ENCODE data around the gene EMD. TPM values are rescaled to one million over a fixed set of nuclear protein-coding genes. Genes with fewer than 3 reads are reported as not detected.

EMD gene
- total RNA-seq, 1 donor = 39.3 TPM

GRCh38 chrX:154351183-154352011 is 27.7 kb upstream of the EMD start:
- Histone ChIP-seq H3K27me3 (ENCODE audit: insufficient read depth, low read length) (no peaks in the 10 kb centered on the region), H3K4me3 (ENCODE audit: low read length) (no peak overlapping the region), H3K4me1 (ENCODE audit: insufficient read depth, low read length) (peaks cover 73% of the 10 kb centered on the region), H3K9me3 (ENCODE audit: low read depth, low read length) (no peaks in the 10 kb centered on the region)

GRCh38 chrX:154352012-154352401 is 27.1 kb upstream of the EMD start:
- no peaks in the 10 kb centered on the region for H3K27me3 ChIP-seq (ENCODE audit: insufficient read depth, low read length)
- no peak overlapping the region for H3K4me3 ChIP-seq (ENCODE audit: low read length)
- H3K4me1 ChIP-seq (ENCODE audit: insufficient read depth, low read length) = peaks cover 72% of the 10 kb centered on the region
- no peaks in the 10 kb centered on the region for H3K9me3 ChIP-seq (ENCODE audit: low read depth, low read length)

- no peak overlapping the region for H3K4me3 ChIP-seq (ENCODE audit: low read length)
- H3K9me3 ChIP-seq (ENCODE audit: low read depth, low read length) = no peaks in the 10 kb centered on the region
- no peaks in the 10 kb centered on the region for H3K27me3 ChIP-seq (ENCODE audit: insufficient read depth, low read length)
- peaks cover 67% of the 10 kb centered on the region for H3K4me1 ChIP-seq (ENCODE audit: insufficient read depth, low read length)
These were observed 26.6 kb upstream of the EMD start for GRCh38 chrX:154352466-154352865.

- peaks cover 66% of the 10 kb centered on the region for H3K4me1 ChIP-seq (ENCODE audit: insufficient read depth, low read length)
These were observed 25.8 kb upstream of the EMD start for GRCh38 chrX:154353172-154353843.

GRCh38 chrX:154354013-154354412 is 25.1 kb upstream of the EMD start:
- peaks cover 59% of the 10 kb centered on the region for H3K4me1 ChIP-seq (ENCODE audit: insufficient read depth, low read length)
- no peaks in the 10 kb centered on the region for H3K9me3 ChIP-seq (ENCODE audit: low read depth, low read length)
- no peaks in the 10 kb centered on the region for H3K27me3 ChIP-seq (ENCODE audit: insufficient read depth, low read length)
- H3K4me3 ChIP-seq (ENCODE audit: low read length) = no peak overlapping the region

More at GRCh38 chrX:154353172-154353843, 25.8 kb upstream of the EMD start:
- Histone ChIP-seq H3K9me3 (ENCODE audit: low read depth, low read length) (no peaks in the 10 kb centered on the region), H3K27me3 (ENCODE audit: insufficient read depth, low read length) (no peaks in the 10 kb centered on the region), H3K4me3 (ENCODE audit: low read length) (no peak overlapping the region)

- Histone ChIP-seq H3K4me3 (ENCODE audit: low read length) (no peak overlapping the region), H3K4me1 (ENCODE audit: insufficient read depth, low read length) (peaks cover 54% of the 10 kb centered on the region), H3K27me3 (ENCODE audit: insufficient read depth, low read length) (no peaks in the 10 kb centered on the region), H3K9me3 (ENCODE audit: low read depth, low read length) (no peaks in the 10 kb centered on the region)
These were observed 24.6 kb upstream of the EMD start for GRCh38 chrX:154354516-154354915.

- H3K27me3 ChIP-seq (ENCODE audit: insufficient read depth, low read length) = no peaks in the 10 kb centered on the region
- no peak overlapping the region for H3K4me3 ChIP-seq (ENCODE audit: low read length)
- H3K4me1 ChIP-seq (ENCODE audit: insufficient read depth, low read length) = peaks cover 47% of the 10 kb centered on the region
- no peaks in the 10 kb centered on the region for H3K9me3 ChIP-seq (ENCODE audit: low read depth, low read length)
These were observed 23.9 kb upstream of the EMD start for GRCh38 chrX:154355094-154355775.

- Histone ChIP-seq H3K4me1 (ENCODE audit: insufficient read depth, low read length) (peaks cover 42% of the 10 kb centered on the region), H3K9me3 (ENCODE audit: low read depth, low read length) (no peaks in the 10 kb centered on the region), H3K4me3 (ENCODE audit: low read length) (no peak overlapping the region)
These were observed 23.3 kb upstream of the EMD start for GRCh38 chrX:154355776-154356140.

GRCh38 chrX:154356596-154356995 is 22.5 kb upstream of the EMD start:
- no peaks in the 10 kb centered on the region for H3K9me3 ChIP-seq (ENCODE audit: low read depth, low read length)
- H3K4me3 ChIP-seq (ENCODE audit: low read length) = no peak overlapping the region
- H3K27me3 ChIP-seq (ENCODE audit: insufficient read depth, low read length) = no peaks in the 10 kb centered on the region
- H3K4me1 ChIP-seq (ENCODE audit: insufficient read depth, low read length) = peaks cover 36% of the 10 kb centered on the region

More at GRCh38 chrX:154355776-154356140, 23.3 kb upstream of the EMD start:
- no peaks in the 10 kb centered on the region for H3K27me3 ChIP-seq (ENCODE audit: insufficient read depth, low read length)

GRCh38 chrX:154357205-154357604 is 21.9 kb upstream of the EMD start:
- Histone ChIP-seq H3K4me3 (ENCODE audit: low read length) (no peak overlapping the region), H3K9me3 (ENCODE audit: low read depth, low read length) (no peaks in the 10 kb centered on the region), H3K4me1 (ENCODE audit: insufficient read depth, low read length) (peaks cover 36% of the 10 kb centered on the region), H3K27me3 (ENCODE audit: insufficient read depth, low read length) (no peaks in the 10 kb centered on the region)

GRCh38 chrX:154358011-154358410 is 21.1 kb upstream of the EMD start:
- Histone ChIP-seq H3K4me1 (ENCODE audit: insufficient read depth, low read length) (peaks cover 29% of the 10 kb centered on the region), H3K4me3 (ENCODE audit: low read length) (no peak overlapping the region), H3K27me3 (ENCODE audit: insufficient read depth, low read length) (no peaks in the 10 kb centered on the region), H3K9me3 (ENCODE audit: low read depth, low read length) (no peaks in the 10 kb centered on the region)

- Histone ChIP-seq H3K27me3 (ENCODE audit: insufficient read depth, low read length) (no peaks in the 10 kb centered on the region), H3K9me3 (ENCODE audit: low read depth, low read length) (no peaks in the 10 kb centered on the region), H3K4me3 (ENCODE audit: low read length) (no peak overlapping the region), H3K4me1 (ENCODE audit: insufficient read depth, low read length) (peaks cover 21% of the 10 kb centered on the region)
These were observed 20.3 kb upstream of the EMD start for GRCh38 chrX:154358829-154359228.

- peaks cover 15% of the 10 kb centered on the region for H3K4me1 ChIP-seq (ENCODE audit: insufficient read depth, low read length)
- no peaks in the 10 kb centered on the region for H3K9me3 ChIP-seq (ENCODE audit: low read depth, low read length)
- H3K27me3 ChIP-seq (ENCODE audit: insufficient read depth, low read length) = no peaks in the 10 kb centered on the region
- no peak overlapping the region for H3K4me3 ChIP-seq (ENCODE audit: low read length)
These were observed 19.5 kb upstream of the EMD start for GRCh38 chrX:154359362-154360154.

- no peaks in the 10 kb centered on the region for H3K9me3 ChIP-seq (ENCODE audit: low read depth, low read length)
- H3K27me3 ChIP-seq (ENCODE audit: insufficient read depth, low read length) = no peaks in the 10 kb centered on the region
- H3K4me1 ChIP-seq (ENCODE audit: insufficient read depth, low read length) = peaks cover 15% of the 10 kb centered on the region
- H3K4me3 ChIP-seq (ENCODE audit: low read length) = no peak overlapping the region
These were observed 18.9 kb upstream of the EMD start for GRCh38 chrX:154360155-154360713.
